ENCODE measurements around the gene CYGB.
"Not testable (repeated sequence)": the region's sequence is repeated elsewhere in the genome, so short reads cannot be mapped to it uniquely, and the experiment has no call there.

Gene CYGB

DNA sequence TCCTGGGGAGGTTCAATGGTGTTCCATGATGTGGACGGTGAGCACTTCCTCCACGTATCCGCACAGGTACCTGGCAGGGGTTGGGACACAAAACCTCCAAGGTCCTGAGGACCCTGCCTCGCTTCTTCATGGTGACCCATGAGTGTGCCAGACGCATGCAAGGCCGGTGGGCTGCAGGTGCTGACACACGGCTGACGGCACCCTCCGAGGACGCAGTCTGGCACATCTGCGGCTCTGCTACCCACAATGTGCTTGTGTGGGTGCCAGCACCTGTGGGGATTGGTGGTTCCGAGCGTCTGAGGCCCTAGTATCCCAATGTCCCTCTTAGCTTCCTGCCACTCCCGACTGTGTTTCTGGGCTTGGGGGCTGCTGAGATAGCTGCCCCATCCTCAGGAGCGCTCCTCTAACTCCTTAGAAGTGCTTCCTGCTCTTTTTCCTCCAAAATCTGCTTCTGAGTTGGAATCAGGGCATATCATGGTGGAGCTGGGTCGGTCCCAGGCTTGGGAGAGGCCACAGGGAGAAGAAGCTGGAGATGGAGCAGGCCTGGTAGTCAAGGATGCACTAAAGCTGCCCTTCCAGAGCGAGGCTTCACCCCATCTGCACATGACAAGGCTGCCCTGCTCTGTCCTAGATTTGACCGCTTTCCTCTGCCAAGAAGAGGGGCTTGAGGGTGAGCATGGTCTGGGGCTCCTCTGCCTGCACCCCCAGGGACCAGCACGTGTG is 1.6 kb downstream of the CYGB start:
- no peak for DNase-seq

- DNase-seq = no peak
Observed at GRCh38 chr17:76534831-76535732, 2.4 kb downstream of the CYGB start.

DNA sequence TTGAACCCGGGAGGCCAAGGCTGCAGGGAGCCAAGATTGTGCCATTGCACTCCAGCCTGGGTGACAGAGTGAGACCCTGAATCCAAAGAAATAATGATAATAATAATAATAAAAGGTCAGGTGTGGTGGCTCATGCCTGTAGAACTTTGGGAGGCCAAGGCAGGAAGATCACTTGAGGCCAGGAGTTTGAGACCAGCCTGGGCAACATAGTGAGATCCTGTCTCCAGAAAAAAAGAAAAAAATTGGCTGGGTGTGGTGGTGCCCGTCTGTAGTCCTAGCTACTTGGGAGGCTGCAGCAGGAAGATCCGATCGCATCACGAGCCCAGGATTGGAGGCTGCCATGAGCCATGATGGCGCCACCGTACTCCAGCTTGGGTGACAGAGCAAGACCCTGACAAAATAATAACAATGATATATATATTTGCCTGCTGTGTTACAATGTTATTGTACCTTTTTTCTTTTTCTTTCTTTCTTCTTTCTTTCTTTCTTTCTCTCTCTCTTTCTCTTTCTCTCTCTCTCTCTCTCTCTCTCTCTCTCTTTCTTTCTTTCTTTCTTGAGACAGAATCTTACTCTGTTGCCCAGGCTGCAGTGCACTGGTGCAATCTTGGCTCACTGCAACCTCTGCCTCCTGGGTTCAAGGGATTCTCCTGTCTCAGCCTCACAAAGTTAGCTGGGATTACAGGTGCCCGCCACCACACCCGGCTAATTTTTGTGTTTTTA is 3.7 kb downstream of the CYGB start:
- DNase-seq = not testable (repeated sequence)

- no peak for DNase-seq
Observed at GRCh38 chr17:76532072-76532651, 5.3 kb downstream of the CYGB start.

DNA sequence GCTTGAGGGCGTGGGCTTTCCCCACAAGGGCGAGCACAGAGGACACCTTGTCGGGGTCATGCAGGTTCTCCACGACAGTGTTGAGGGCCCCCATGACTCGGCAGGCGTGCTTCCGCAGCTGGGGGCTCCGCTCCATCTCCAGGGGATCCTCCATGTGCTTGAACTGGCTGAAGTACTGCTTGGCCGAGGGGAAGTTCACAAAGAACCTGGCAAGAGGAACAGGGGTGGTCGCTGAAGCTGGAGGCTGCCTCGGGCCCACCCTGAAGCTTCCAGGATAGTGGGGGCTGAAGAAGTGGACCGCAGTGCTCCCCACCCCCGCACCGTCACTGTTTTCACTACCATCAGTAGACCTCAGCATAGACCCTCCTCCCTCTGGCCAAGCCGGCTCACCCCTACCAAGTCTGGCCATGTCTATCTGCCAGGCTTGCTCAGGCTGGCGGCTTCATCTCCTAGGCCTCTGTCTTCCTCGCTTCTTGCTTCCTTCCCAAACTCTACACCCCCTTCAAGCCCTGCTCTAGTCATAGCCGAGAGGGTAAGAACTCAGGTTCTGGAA is 5.9 kb downstream of the CYGB start:
- DNase-seq = no peak

- no peak for DNase-seq
Observed at GRCh38 chr17:76530811-76531485, 6.6 kb downstream of the CYGB start.

DNA sequence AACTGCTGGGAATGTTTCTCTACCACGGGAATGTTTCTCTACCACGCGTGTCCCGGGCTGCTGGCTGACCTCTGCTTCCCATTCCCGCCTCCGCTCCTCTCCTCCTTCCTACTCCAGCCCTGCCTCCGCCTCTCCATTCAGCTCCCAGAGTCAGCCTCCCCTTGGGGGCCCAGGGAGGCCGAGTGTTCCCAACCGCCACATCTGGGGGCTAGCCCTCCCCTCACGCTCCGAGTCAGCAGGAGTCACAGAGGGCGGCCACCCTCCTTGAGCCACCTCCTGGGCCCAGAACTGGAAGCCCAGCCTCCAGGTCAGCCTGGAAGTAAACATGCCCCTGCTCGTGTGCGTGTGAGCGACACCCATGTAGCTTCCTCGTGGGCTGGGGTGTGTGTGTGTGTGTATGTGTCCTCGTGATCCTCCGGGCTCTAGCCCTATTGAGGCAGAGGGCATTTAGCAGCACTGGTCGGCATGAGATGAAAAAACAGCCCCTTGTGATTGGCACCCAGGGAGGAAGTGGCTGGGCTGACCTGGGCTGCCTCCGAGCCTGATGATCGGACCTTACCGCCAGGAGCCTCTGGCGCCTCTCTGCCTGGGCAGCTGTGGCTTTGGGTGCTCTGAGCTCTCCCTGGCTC is 7.3 kb downstream of the CYGB start:
- DNase-seq = no peak

DNA sequence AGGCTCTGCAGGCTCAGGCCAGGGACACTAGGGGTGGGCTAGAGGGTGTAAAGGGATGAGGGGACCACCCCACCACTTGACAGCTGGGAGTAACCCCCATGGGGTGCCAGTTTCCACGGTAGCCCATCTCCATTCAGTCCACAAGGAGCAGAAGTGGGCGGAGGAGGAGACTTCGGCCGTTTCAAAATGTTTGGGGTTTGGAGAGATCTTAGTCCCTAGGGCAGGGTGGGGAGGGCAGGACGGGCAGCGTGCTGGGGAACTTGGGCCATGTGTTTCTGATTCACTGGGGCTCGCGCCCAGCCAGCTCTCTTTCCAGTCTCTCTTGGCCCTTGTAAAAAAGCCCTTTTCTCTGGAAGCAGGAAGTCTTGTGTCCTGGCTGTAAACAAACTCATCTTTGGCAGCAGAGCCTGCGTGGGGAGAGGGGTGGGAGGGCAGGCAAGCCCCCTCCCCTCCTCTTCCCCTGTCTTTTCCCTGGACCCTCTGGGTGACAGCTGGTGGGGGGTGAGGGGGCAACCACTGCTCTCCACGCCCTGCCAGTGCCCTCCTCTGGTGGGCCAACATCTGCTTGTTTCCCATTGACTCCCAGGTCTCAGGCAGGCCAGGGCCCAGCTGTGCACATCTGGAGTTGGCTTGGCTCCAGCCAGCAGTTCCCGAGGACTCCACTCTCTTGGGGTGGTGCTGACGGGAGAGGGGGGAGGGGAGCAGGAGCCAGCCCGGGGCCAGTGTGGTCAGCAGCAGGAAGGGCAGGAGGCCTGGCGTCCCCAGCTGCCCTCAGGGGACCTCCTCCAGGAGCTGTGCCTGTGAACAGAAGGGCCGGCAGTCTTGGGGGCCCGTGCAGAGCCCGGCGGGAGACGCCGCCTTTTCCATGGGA is 8.1 kb downstream of the CYGB start:
- peak; percentile 91 for DNase-seq

GRCh38 chr17:76528528-76529223 is 8.8 kb downstream of the CYGB start:
- DNase-seq = no peak

- DNase-seq = no peak
Observed at GRCh38 chr17:76528156-76528527, 9.4 kb downstream of the CYGB start.

GRCh38 chr17:76527430-76528111 is 9.9 kb downstream of the CYGB start:
- peak; percentile 78 for DNase-seq

DNA sequence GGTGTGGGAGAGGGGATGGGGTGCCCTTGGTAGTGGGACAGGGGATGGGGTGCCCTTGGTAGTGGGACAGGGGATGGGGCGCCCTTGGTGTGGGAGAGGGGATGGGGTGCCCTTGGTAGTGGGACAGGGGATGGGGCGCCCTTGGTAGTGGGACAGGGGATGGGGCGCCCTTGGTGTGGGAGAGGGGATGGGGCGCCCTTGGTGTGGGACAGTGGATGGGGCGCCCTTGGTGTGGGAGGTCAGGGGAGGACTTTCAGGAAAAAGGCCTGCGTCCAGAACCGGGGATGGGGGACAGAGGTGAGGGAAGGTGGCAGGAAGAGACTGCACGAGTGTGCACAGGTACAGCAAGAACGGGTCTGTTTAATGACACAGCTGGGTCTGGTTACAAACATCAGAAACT is 10.5 kb downstream of the CYGB start:
- DNase-seq = not testable (repeated sequence)

GRCh38 chr17:76525513-76525833 is 12.0 kb downstream of the CYGB start:
- not testable (repeated sequence) for DNase-seq

DNA sequence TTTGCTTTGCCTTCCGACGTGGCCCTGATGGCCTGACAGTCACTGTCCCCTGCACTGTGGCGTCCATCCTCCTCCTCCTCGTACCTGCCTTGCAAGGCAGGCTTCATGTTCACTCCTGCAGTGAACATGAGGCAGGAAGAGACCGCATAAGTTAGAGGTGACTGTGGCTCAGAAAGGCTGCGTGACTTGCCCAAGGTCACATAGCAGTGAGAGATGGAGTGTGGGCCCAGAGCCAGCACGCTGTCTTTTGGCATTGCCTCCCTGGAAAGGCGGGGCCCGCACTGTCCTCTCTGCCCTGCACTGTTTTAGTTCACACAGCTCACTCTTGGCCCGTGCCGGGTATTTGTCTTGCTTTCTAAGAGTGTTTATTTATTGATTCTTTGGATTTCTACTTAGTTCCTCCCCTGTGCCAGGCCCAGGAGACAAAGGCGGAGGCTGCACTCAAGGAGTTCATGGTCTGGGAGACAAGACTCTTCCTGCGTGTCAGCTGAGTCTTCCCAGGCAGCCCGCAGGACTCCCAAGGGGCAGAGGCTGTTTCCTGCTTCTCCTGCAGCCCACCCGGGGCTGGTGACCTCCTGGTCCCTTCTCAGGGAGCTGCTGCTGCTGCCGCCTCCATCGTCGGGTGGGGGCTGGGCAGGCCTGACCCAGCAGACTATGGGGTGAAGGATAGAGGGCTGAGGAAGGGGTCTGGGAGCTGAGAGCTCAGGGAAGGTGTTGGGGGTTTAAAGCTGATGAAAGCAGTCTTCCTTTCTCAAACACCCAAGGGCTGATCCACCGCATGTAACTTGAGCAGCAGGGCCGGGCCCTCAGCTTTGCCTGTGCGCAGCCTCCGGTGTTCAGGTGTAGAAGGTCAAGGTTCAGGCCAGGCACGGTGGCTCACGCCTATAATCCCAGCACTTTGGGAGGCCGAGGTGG is 12.7 kb downstream of the CYGB start:
- no peak for DNase-seq

GRCh38 chr17:76523084-76524037 is 14.1 kb downstream of the CYGB start:
- peak; percentile 69 for DNase-seq

DNA sequence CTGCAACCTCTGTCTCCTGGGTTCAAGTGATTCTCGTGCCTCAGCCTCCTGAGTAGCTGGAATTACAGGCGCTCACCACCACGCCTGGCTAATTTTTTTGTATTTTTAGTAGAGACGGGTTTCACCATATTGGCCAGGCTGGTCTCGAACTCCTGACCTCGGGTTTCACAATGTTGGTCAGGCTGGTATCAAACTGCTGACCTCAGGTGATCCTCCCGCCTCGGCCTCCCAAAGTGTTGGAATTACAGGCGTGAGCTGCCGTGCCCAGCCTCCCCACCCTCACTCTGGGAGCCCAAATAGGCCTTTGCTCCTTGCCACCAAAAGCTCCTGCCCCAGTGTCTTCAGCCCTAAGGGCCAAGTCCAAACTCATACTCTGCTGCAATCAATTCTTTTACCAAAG is 15.8 kb downstream of the CYGB start:
- not testable (repeated sequence) for DNase-seq

- no peak for DNase-seq
Observed at GRCh38 chr17:76521262-76521661, 16.2 kb downstream of the CYGB start.
